ENCODE data around the gene RET.

DNA sequence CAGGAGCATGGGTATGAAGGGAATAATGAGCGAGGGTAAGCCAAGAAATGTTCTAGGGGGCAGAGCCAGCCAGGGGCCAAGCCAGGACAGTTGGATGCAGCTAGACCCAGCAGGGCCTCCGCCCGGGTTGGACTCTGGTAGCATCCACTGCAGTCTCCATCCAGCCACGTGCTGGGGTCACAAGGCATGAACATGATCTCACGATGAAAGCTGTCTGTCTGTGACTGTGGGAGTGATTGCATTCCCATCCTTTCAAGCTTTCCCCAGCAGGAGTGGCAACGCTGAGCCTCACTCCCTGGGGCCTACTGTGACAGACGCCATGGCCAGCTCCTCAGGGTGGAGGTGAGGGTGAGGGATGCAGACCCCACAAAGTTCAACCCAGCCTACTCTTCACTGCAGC is 47.8 kb upstream of the RET start:
- TF ChIP-seq, protein P1, sequence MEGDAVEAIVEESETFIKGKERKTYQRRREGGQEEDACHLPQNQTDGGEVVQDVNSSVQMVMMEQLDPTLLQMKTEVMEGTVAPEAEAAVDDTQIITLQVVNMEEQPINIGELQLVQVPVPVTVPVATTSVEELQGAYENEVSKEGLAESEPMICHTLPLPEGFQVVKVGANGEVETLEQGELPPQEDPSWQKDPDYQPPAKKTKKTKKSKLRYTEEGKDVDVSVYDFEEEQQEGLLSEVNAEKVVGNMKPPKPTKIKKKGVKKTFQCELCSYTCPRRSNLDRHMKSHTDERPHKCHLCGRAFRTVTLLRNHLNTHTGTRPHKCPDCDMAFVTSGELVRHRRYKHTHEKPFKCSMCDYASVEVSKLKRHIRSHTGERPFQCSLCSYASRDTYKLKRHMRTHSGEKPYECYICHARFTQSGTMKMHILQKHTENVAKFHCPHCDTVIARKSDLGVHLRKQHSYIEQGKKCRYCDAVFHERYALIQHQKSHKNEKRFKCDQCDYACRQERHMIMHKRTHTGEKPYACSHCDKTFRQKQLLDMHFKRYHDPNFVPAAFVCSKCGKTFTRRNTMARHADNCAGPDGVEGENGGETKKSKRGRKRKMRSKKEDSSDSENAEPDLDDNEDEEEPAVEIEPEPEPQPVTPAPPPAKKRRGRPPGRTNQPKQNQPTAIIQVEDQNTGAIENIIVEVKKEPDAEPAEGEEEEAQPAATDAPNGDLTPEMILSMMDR (IDR thresholded peaks at IDR 0.05): no peak
- TF ChIP-seq POLR2A (IDR thresholded peaks at IDR 0.05): no peak

All from thyroid gland (tissue), 4 donors.